GM18519 (cell line): Measurements from ENCODE around the gene MED6.

Experiments
- ATAC-seq: cut with Tn5 transposase; IDR thresholded peaks from one replicate; pipeline ENCODE4 v1.9.1; 2021; ENCODE audit warnings: mild to moderate bottlenecking, moderate library complexity; ENCODE audit not compliant: unreplicated experiment, low FRiP score

Gene MED6

DNA sequence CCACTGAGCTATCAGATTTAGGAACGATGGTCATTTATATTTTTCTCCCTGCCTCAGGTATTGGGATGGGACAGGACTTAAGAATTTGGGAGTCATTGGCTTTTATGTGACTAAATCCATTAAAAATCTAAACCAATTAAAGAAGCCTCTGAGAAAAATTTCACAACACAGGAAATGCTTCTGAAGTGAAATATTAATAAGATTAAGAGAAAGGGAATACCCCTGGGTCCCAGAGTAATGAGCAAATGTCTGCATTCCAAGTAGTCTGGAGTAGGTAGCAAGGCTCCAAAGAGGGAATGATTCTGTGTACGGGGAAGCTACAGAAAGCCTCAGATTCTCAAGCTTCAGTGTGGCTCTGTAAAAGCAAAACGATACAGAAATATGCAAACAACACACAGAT lies 707 bp upstream of the MED6 start:
- no peak for ATAC-seq

DNA sequence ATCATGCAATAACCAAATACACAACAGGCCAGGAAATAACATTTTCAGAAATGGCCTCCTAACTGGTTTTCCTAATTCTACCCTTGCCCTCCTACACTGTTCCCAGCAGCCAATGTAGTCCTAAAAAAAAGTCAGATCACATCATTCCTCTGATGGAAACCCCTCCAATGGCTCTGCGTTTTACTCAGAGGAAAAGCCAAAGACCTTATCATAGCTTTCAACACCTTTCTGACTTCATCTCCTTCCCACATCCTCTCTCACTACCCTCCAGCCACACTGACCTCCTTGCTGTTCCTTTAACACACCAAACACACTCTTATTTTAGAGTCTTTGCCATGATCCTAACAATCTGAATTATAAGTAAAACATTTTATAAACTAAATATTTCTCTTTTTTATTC lies 1.1 kb downstream of the MED6 start:
- no peak for ATAC-seq

DNA sequence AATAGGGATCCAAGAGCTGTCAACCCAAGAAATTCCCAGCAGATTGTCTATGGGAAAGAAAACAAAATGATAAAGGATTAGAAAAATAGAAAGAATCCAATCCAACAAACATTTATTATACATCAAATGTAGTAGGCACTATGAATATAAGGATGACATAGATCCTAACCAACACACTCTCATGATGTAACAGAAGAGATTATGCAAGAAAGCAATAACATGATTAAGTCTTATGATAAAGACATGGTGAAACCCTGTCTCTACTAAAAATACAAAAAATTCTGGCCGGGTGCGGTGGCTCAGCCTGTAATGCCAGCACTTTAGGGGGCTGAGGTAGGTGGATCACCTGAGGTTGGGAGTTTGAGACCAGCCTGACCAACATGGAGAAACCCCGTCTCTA lies 2.7 kb downstream of the MED6 start:
- no peak for ATAC-seq

DNA sequence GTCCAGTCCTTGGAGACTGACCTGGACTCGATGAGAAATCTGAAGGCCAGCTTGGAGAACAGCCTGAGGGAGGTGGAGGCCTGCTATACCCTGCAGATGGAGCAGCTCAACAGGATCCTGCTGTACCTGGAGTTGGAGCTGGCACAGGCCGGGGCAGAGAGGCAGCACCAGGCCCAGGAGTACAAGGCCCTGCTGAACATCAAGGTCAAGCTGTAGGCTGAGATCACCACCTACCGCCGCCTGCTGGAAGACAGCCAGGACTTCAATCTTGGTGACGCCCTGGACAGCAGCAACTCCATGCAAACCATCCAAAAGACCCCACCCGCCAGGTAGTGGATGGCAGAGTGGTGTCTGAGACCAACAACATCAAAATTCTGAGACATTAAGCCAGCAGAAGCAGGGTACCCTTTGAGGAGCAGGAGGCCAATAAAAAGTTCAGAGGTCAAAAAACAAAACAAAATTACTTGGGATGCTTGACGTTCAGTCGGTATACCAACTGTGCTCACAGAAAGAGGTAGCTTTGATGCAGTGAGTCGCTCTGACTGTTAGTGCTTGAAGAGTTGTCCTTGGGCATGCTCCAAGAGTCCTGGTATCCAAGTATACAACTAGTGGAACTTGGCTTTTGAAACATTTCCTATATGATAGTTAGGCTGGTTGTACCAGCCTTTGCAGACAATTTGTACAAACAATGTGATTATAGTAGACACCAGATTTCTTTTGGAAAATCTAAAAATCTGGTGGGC lies 4.8 kb downstream of the MED6 start:
- no peak for ATAC-seq

DNA sequence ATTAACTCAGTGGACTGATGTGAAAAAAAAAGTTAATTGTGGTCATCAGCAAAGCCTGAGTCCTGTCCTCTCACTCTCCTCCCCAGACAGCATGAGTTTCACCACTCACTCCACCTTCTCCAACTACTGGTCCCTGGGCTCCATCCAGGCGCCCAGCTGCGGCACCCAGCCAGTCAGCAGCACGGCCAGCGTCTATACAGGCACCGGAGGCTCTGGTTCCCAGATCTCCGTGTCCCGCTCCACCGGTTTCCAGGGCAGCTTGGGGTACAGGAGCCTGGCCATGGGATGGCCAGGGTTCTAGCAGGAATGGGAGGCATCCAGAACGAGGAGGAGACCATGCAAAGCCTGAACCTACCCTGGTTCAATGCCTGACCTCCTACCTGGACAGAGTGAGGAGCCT lies 6.0 kb downstream of the MED6 start:
- no peak for ATAC-seq

DNA sequence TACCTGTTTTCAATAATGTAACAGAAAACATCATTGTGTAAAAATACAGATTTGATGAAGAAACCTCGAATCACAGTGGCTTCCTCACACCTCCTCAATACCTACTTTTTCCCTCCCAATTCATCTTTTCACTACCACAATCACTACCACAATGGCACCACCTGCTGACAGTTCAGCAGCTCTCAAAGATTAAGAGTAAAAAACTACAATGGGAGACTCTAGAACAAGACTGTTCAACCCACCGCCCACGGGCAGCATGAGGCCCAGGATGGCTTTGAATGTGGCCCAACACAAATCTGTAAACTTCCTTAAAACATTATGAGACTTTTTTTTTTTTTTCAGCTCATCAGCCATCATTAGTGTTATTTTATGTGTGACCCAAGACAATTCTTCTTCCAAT lies 15.2 kb downstream of the MED6 start:
- ATAC-seq: no peak

DNA sequence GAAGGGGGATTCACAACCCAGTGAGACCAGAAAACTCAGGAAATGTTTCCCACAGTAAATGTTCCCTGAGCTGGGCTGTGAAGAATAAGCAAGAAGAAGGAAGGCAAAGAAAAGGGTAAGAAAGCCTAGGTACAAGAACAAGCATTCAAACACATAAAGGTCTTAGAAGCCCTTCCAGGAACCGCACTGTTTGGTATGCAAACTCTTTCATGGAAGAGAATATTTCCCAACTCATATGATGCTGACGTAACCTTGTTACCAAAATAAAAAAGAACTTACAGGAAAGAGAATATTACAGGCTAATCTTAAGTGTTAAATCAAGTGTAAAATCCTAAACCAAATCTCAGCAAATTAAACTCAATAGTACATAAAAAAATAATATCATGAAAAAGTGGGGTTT lies 23.6 kb downstream of the MED6 start:
- ATAC-seq: no peak

DNA sequence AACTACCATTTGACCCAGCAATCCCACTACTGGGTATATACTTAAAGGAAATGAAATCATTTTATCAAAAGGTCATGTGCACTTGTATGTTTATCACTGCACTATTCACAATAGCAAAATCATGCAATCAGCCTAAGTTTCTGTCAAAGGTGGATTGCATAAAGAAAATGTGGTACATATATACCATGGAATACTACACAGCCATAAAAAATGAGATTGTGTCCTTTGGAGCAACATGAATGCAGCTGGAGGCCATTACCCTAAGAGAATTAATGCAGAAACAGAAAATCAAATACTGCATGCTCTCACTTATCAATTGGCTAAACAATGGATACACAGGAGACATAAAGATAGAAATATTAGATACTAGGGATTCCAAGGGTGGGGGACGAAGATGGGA lies 27.4 kb downstream of the MED6 start:
- ATAC-seq: no peak

DNA sequence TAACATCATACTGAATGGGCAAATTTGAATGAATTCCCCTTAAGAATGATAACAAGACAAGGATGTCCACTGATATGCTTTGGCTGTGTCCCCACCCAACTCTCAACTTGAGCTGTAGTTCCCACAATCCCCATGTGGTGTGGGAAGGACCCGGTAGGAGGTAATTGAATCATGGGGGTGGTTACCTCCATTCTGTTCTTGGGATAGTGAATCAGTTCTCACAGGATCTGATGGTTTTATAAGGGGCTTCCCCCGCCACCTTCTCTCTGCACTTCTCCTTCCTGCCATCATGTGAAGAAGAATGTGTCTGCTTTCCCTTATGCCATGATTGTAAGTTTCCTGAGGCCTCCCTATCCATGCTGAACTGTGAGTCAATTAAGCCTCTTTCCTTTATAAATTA lies 29.3 kb downstream of the MED6 start:
- no peak for ATAC-seq

DNA sequence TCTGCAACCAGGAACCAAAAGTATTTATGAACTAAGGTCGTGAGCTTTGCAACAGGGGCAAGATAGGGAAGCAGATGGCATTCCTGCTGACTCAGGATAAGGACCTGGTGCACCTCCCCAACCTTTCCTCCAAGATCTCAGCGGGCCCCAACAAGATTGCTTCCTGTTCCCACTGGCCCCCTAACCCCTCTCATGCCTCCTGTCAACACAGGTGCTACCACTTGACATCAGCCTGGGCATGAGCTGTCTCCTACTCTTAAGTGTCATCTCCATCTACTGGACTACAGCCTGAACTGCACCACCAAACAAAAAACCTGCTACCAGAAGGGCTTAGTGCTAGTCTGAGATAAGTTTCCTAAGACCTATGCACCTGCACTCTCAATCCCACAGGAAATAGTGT lies 32.7 kb downstream of the MED6 start:
- ATAC-seq: no peak

DNA sequence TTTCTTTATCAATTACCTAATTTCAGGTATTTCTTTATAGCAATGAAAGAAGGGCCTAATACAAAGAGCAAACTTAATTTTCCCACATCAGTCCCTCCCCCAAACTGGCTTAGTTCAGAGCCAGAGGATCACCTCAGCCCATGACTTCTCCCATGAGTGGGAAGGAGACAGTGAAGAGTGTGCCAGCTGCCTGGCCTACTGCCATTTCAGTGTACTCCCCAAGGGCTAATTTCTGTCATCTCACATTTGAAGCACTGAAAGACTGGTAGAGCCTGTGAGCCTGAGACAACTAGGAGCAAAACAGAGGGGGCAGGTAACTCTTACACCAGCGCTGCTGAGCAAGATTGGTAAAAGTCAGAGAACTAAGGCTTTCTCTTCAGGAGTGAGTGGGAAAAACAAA lies 36.6 kb downstream of the MED6 start:
- no peak for ATAC-seq

DNA sequence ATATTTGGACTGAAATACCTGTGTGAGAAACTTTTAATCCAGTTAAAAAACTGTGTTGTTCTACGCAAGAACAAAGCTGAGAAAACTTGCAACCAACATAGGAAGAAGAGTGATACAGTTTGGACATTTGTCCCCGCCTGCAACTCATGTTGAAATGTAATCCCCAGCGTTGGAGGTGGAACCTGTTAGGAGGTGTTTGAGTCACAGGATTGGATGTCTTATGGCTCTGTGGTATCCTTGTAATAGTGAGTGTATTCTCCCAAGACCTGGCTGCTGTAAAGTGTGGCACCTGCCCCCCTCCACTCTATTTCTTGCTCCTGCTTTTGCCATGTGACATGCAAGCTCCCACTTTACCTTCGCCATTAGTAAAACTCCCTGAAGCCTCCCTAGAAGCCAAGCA lies 37.0 kb downstream of the MED6 start:
- no peak for ATAC-seq

DNA sequence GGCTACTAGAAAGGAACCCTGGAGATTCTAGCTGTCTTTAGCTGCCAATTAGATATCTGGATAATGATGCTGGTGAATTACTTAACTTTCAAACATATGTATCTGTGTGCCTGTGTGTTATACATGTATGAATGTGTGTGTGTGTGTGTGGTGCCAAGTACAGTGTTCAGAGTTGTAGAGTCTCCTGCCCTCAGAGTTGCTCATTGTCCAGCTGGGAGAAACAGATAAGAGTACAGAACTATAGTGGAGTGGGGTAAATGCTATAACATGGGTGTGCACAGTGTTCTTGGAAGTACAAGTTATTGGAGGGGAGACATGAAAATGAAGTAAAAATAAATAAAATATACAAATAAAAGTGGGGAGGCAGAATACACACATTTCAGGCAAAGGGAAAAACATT lies 42.1 kb downstream of the MED6 start:
- ATAC-seq: no peak

DNA sequence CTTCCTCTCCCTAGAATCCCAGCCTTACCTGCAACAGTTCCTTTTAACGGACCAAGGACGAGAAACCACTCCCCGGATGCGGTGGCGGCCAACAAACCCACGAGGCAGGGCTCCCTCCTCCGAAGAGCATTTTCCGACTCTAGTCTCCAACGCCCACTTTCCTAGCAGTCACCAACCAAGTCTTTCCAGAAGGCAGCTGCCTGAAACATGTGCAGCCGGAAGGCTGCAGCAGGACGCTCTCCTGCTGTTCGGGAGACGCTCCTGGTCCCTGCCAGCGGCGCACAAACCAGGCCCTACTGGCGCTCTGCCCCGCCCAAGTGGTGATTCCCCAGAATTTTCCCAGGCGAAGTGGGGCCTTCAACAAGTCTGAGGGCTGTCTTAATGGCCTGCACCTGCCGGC lies 44.6 kb downstream of the MED6 start:
- no peak for ATAC-seq

DNA sequence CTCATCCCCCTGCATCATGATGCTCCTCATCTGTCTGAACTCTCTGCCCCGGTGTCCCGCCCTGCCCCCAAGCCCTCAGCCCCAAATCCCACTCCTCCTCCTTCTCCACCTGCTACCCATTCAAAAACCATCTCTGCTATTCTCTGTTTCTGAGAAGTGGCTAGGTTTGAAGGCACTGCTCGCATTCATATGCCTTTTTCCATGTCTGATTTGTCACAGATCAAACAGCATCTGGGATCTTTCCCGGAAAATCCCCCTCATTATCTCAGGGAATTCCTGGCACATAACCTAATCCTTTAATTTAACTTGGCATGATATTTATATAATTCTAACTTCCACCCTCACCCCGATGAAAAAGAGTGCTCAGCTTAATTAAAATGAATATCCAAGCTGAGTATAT lies 62.4 kb downstream of the MED6 start:
- ATAC-seq: no peak

DNA sequence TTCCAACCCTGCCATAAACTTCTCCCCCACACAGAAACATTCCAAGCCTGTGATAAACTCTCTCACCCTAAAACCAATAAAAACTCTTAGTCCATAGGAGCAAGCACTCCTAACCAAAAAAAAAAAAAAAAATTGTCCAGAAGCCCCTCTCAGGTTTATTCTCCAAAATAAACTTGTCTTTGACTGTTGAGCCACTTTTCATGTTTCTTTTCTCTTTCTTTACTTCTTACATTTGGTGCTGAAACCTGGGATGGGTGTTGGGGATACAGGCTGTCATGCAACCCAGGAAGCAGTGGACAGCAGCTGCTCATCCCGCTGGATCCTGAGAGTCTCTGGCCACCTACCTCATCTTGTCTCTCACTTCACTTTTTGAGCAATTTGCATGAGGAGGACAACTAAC lies 63.6 kb downstream of the MED6 start:
- no peak for ATAC-seq

DNA sequence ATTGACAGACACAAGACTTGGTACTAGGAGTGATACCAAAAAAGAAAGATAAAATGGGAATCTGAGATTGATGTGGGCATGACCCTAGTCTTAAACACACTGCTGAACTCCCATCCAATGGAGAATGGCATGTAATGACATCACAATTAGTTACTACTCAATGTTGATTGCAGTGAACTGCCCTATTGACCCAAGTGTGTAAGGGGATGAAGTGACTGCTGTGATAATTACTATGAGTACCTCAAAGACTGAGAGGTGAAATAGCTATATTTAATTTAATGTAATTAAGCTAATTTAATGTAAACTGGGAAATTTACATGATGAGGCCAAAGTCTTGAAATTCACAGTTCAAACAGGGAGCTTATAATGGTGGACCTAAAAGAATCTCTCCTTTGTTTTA lies 65.6 kb downstream of the MED6 start, which contains the start of gene ADAM20:
ADAM20 (minus strand) TSS at position 101 of the 400 bp plus-strand sequence. CDS start 10,247 bp downstream, outside the sequence.
- ATAC-seq: no peak
